HG03066 (cell line): ENCODE results near the gene ANKLE1.
"Not testable (repeated sequence)": the region's sequence is repeated elsewhere in the genome, so short reads cannot be mapped to it uniquely, and the experiment has no call there.

Source experiments
- ATAC-seq: cut with Tn5 transposase; IDR thresholded peaks from one replicate; pipeline ENCODE4 v1.9.1; 2021; ENCODE audit warnings: low read depth; ENCODE audit not compliant: unreplicated experiment

Gene ANKLE1

DNA sequence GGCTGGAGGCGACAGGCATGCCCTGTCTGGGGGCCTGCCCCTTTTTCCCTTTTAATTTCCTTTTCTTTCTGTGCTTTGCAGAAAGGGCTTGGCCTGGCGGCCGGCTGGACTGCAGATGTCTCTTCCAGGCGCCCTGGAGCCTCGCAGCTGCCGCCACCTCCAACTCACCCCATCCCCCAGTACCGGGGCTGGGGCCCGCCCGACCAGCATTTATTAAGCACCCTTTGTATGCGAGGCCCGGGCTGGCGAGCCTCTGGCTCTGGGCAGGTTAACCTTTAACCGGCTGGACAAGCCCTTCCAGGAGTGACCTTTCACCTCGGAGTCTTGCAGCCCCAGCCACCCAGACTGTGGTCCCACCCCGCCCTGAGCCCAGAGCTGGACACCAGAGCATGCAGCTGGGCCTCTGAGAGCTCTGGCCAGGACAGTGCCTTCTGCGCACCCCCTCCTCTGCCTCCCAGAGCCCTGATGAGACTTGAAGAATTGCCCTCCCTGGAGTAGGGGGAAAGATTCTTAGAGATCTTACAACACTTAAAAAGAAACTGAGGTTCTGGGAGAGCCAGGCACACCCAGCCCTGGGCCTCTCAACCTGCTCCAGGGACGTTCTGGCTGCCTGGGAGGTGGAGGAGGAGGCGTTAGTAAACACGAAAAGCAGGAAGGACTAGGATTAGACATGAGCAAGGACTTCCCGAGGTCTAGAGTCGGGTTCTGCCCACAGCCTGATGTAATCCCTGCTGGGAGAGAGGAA is 34.8 kb upstream of the ANKLE1 start:
- no peak for ATAC-seq

DNA sequence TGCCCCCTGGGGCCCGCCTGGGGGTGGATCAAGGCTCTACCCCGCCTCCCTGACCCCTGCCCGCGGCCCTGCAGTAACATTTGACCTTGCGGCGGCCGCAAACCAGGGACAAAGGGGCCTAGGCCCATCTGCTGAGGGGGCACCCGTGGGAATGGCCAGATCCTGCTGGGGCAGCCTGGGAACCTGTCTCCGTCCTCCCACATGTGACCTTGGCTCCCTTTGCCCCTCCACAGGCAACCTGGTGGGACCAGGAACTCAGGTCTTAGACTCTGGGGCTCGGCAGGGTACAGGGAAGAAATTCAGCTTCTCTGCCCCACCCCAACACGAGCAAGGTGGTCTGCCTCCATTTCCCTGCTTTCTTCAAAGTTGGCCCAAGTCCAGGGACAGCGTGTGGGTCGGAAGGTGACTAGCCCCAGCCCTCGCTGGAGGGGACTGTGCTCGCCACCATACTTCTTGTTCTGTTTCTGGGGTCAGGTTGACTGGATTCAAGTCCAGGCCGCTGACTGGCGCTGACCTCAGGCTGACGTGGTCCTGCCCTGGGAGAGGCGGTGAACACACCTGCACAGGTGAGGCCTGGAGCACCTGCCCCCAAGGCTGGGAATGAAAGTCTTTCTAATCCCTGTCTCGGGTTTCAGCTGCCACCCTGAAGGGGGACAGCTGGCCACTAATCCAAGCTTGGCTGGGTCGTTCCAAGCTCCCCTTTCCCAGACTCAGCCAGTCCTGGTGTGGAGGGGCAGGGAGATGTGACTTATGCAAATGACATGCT is 33.5 kb upstream of the ANKLE1 start:
- no peak for ATAC-seq

DNA sequence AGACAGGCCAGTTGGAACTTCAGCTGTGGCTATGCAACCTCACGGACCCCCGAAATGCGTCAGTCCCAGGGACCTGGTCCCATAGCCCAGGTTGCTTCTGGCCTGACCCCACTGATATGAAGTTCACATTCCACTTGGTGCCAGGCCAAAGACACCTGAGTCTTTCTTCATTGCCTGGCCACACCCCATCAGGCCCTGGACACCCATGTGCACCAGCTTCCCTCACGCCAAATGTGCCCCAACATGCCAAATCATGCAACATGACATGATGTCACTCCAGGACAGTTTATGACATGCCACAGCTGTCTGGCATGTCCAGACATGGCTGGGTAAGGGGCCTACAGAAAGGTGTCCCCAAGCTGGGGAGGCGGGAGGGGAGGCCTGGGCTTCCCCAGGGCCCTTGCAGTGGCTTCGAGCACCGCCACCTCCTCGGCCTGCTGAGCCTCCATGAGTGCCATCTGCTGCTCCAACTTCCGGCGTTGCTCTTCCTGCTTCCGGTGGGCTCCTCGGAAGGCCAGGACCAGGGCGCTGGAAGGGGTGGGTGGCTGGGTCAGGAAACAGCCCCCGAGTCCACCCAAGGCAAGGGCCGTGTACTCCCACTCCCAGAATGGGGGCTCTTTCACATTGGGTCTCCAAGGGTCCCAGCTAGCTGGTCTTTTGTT is 31.7 kb upstream of the ANKLE1 start:
- ATAC-seq: no peak

DNA sequence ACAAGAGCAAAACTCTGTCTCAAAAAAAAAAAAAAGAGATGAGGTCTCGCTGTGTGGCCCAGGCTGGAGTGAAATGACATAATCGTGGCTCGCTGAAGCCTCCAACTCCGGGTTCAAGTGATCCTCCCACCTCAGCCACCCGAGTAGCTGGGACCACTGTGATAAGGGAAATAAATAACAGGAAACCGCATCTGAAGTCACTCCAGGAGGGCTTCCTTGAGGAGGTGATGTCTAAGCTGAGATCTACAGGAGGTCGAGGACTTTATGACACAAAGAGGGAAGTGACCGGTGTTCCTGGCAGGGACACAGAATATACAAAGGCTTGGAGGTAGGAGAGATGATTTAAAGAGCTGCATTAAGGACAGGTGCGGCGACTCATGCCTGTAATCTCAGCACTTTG is 27.1 kb upstream of the ANKLE1 start:
- ATAC-seq: no peak

DNA sequence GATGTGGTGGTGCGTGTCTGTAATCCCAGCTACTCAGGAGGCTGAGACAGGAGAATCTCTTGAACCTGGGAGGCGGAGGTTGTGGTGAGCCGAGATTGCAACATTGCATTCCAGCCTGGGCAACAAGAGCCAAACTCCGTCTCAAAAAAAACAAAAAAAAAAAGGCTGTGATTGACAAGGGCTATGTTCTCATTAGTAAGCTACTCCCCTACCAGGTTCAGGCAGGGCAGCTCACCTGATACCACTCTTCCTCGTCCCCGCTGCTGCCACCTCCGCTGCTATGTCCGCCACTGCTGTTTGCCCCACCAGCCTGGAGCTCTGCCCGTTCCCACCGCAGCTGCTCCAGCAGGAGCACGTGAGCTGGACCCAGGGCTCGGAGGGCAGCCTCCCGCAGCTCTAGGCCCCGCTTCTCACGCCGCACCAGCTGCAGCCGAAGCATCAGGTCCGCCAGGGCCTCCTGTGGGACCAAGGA is 26.5 kb upstream of the ANKLE1 start:
- ATAC-seq: no peak

DNA sequence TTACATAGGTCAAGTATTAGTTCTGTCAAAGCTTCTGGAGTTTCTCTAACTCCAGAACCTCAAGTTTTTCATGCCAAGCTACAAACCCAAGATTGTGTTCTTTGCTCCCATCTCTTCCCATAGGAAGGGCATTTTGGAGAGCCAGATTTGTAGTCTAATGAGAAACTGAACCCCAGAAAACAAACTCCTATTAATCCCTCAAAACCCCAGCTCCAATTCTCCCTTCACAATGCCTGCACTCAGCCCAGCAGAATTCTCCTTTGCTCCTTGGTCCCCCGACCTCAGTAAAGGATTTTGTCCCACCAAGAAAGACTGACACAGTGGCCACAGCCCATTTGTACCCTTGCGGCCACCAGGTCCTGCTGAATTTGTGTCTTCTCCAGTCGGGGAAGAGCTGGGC is 25.6 kb upstream of the ANKLE1 start:
- no peak for ATAC-seq

DNA sequence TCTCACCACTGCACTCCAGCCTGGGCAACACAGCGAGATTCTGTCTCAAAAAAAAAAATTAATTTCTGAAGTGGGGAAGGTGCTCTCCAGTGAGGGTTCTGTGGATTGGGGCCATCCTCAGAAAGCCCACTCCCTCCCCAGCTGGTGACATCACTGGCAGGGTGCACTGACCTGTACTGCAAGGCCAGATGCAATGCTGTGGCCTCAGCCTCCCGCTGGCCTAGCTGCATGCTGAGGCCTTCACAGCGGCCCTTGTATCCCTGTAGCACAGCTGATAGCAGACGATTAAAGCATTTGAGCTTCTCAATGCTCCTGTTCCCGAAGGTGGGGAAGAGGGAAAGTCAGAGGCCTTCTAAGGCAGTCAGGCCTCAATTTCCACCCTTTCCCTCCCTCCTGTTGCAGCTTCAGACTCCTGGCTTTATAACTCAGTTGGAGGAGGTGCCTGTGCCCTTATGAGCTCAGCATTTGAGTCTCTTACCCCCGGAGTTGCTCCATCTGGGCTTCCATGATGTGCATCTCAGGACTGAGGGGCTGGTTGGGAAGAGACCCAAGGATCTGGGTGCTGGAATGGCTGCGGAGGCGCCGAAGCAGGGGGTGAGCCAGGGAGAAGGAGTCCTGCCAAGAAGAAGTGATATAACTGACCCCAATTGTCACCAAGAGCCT is 22.5 kb upstream of the ANKLE1 start:
- ATAC-seq: no peak

DNA sequence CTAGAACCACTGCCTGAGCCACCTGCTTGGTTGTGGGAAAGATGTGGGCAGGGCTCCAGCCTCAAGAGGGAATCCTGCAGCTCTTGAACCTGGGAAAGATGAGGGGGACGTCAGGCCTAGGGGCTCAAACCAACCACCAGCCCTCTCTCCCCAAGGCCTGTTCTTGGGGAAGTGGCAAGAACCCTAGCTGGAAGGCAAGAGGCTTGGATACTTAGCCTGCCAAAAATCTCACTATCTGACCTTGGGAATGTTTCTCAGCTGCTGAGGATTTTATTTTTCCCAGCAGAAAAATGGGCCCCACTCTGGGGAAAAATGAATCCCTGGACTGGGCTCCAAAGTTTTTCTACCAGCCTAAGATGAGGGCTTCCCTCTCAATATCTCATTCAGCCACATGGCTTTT is 21.8 kb upstream of the ANKLE1 start:
- no peak for ATAC-seq

DNA sequence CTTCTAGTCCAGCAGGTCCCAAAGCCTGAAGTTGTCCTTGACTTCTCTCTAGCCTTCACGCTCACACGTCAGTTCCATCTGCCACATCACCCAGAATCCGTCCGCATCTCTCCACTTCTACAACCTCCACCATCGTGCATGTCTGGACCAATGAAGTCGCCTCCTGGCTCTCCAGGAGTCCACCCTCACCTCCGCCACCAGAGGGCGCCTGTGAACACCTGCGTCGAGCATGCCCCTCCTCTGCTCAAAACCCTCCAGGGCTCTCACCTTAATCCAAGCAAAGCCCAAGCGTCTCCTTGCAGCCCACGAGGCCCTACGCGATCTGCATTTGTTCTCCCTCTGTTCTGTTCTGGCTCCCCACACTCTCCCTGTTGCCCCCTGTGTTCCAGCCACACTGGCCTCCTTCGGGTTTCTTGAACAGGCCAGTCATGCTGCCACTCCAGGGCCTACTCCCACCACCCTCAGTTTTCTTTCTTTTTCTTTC is 20.8 kb upstream of the ANKLE1 start:
- no peak for ATAC-seq

DNA sequence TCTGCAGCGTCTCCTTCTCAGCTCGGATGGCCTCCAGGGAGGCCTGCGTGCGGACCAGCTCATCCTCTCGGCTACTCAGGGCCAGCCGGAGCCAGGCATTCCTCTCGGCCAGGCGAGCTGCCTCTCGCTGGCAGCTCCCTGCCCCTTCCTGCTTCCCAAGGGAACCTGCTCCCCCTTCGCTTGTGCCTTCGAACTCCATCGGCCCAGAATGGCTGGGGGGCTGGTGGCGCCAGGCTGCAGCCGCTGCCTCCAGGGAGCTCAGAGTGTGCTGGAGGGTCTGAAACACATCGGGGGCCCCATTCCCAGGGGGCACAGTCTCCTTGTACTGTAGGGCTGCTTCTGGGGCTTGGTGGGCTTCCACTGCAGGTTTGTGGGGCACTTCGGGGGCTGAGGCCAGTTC is 19.1 kb upstream of the ANKLE1 start:
- no peak for ATAC-seq

DNA sequence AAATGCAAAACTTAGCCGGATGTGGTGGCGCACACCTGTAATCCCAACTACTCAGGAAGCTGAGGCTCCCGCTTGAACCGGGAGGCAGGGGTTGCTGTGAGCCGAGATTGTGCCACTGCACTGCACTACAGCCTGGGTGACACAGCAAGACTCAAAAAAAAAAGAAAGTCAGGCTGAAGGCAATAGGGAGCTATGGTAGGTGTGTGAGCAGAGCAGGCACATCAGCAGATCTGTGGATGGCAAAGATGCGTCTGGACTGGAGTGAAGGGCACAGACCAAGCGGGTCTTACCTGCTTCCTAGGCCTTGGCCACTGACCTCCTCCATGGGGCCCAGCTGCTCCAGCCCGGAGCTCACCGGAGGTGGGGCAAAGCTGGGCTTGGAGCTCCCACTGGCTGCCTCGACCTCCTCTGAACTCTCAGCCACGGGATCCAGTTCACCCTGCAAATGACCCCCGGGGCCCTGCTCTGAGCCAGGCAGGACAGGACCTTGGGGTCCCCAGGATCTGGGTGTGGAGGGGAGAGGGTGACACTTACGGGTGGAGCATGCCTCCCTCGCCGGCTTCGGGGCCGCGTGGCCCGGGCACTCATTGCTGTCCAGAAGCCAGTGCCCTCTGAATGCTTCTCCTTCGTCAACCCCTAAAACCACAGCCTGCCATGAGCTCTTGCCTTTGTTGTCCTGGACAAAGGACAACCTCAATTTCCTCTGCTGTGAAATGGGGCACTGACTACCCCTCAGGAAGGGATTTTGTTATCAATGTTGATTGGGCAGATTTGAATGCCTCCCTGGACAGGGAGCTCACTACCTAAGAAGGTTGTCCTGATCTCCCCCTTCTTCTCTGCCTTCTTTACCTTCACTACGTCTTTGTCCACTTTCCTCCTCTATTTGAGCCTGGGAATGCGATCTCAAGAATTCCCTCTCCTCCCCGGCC is 17.7 kb upstream of the ANKLE1 start:
- no peak for ATAC-seq

DNA sequence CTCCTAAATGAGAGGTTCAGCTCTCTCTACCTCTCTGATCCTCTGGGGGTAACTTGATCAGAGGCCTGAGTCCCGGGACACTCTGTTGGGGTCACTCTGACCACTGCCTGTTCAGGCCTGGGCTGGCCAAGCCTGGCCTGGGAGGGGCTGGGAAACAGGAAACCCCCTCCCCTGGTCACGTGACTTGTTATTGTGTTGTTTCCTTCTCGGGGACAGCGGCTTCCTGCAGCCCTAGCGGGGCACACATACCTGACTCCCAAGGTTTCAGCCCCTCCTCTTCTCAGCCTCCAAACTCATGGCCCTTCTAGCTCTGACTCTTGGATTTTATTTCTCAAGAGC is 17.1 kb upstream of the ANKLE1 start, which contains the start of gene USHBP1:
USHBP1 (minus strand) TSS at position 105 of the 339 bp plus-strand sequence. CDS start 446 bp downstream, outside the sequence.
- no peak for ATAC-seq

DNA sequence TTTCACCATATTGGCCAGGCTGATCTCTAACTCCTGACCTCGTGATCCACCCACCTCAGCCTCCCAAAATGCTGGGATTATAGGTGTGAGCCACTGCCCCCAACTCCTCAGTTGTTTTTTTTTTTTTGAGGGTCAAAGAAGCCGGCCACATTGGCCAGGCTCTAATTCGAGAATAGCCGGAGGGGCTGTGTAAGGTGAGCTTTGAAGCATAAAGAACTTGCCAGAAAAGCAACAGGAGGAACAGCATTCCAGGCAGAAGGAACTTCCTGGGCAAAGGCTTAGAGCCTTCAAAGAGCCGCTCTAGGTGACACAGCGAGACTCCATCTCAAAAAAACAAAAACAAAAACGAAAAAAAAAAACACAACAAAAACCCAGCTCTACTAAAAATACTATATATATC is 15.7 kb upstream of the ANKLE1 start:
- no peak for ATAC-seq

DNA sequence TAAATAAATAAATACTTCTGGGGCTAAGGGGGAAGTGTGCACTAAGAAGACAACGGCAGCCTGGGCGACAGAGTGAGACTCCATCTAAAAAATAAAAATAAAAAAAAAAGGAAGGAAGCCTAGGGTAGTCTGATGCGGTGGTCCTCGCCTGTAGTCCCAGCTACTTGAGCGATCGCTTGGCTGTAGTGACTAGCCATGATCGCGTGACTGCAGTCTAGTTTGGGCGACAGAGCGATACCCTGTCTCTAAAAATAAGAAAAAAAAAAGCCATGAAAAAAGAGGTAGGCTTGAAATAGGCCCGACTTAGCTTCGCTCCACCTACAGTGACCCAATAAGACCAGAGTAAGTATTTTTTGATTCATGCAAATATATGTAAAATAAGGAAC is 15.1 kb upstream of the ANKLE1 start:
- ATAC-seq: peak; percentile 18

DNA sequence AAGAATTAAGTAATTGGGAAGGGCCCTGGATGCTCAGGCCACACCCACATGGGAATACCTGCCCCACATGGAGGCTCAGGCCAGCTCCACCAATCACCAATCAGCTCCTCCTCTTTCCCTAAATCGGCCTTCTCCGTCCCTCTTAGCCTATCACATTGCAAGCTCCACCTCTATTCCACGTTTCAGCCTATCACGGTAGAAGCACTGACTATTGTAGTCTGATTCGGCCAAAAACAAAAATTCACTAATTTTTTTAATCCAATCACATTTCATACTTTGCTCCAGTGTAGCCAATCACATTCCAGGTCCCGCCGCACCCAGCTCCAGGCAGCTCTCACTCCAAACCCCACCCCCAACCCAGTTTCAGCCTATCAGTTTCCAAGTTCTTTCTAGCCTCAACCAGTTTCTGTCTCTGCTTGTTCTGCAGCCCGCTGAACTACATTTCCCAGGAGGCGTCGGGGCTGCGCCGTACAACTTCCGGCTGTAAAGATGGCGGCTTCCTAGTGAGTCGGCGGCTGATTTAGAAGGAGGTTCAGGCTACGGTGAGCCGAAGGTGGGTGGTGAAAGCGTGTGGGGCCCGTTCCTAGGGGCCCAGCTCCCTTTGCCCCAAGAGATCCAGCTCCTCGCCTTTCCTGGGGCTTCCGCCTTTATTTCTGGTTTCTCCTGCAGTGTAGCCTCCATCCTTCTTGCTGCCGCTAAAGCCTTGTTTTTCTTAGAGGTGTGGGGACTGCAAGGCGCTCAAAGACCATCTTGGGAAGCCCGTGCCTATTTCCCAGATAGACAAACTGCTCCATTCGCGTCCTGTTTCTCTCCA is 14.5 kb upstream of the ANKLE1 start, which contains the start of gene BABAM1:
BABAM1 (plus strand) TSS at position 469 of the 814 bp plus-strand sequence. CDS start 1,364 bp downstream, outside the sequence.
- ATAC-seq: peak; percentile 95

DNA sequence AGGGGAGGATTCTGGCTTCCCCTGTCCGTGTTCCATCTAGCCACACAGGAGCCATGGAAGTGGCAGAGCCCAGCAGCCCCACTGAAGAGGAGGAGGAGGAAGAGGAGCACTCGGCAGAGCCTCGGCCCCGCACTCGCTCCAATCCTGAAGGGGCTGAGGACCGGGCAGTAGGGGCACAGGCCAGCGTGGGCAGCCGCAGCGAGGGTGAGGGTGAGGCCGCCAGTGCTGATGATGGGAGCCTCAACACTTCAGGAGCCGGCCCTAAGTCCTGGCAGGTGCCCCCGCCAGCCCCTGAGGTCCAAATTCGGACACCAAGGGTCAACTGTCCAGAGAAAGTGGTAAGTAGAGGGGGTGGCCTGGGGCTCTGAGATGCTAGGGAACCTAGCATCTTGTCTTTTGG is 12.9 kb upstream of the ANKLE1 start:
- ATAC-seq: no peak

DNA sequence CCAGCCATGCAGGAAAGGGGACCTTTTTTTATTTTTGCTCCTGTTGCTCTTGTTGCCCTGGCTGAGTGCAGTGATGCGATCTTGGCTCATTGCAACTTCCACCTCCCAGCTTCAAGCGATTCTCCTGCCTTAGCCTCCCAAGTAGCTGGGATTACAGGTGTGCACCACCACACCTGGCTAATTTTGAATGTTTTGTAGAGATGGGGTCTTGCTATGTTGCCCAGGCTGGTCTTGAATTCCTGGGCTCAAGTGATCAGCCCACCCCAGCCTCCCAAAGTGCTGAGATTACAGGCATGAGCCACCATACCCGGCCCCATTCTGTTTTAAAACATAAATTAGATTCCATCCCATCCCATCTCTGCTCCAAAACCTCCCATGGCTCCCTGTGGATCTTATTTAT is 6.8 kb upstream of the ANKLE1 start:
- not testable (repeated sequence) for ATAC-seq

DNA sequence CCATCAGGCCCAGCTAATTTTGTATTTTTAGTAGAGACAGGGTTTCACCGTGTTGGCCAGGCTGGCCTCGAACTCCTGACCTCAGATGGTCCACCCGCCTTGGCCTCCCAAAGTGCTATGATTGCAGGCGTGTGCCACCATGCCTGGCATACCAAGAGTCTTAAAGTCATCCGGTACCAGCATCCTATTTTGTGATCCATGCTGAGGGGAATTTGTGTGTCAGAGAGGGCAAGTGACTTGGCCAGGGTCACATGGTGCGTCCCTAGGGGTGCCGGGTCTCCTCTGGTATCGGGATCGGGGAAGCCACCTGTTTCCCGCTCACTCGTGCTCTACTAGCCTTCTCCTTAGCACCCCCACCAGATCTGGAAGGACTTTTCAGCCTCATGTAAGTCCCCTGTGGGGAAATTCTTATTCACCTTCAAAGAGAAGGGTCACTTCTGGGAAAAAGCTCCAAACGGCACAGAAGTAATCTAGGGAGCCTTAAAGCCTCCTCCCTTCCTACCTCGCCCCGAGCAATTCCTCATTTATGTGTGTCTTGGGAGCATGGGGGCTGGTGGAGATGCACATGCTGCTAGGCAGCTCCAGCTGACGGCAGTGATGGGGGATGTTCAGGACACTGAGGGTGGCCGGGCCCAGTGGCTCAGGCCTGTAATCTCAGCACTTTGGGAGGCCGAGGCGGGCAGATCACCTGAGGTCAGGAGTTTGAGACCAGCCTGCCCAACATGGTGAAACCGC is 6.1 kb upstream of the ANKLE1 start:
- no peak for ATAC-seq
